GM21360 (cell line): ENCODE data around the gene SERPINF2.
"Not testable (repeated sequence)": the region's sequence is repeated elsewhere in the genome, so short reads cannot be mapped to it uniquely, and the experiment has no call there.

Experiments used
- ATAC-seq: cut with Tn5 transposase; IDR thresholded peaks from one replicate; pipeline ENCODE4 v1.9.1; 2021; ENCODE audit warnings: mild to moderate bottlenecking, moderate library complexity; ENCODE audit not compliant: unreplicated experiment

The SERPINF2 gene

GRCh38 chr17:1786708-1787107 lies 44.0 kb downstream of the SERPINF2 start:
- no peak for ATAC-seq

DNA sequence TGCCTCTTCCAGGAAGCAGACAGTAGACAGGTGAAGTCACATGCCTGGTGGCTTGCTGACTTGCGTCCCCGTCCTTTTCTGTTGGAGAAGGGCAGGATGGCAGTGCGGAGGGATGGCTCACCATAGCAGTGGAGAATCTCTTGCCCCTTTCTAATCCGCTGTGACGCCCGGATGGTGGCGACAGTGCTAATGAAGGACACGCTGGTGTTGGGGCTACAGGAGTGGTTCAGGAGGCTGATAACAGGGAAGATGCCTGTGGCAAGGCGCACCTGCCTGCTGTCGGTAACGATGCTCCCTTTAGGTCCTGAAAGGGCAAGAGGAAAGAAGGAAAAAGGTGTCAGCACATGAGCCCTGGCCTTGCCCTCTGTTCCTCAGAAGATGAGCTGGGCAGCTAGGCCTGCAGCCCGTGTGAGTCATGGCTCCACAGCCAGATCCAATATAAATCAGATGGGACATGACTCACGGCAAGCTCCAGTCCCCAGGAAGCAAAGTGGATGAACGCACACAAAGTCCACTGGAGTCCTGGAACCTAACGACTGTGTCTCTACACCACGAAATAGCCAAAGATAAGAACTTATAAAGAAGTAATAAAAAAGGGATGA lies 44.7 kb downstream of the SERPINF2 start:
- ATAC-seq: no peak

DNA sequence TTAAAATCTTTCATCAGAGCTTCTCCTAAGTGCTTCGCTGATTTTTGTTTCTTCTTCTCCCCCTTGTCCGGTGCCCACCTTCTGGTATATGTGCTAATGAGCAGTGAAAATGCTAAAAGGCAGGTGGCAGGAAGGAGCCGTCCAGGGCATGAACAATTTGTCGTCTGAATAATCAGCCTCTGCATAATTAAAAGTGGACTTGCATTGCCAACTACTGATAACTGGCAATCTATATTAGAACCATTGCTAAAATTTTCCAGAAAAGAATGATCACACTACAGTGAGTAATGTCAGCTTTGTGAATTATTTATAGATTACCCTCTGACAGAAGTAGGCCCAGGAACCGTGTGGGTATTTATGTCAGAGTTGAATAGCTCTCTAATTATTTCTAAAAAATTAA lies 47.3 kb downstream of the SERPINF2 start:
- ATAC-seq: no peak

GRCh38 chr17:1792495-1793446 lies 50.1 kb downstream of the SERPINF2 start:
- ATAC-seq: no peak

DNA sequence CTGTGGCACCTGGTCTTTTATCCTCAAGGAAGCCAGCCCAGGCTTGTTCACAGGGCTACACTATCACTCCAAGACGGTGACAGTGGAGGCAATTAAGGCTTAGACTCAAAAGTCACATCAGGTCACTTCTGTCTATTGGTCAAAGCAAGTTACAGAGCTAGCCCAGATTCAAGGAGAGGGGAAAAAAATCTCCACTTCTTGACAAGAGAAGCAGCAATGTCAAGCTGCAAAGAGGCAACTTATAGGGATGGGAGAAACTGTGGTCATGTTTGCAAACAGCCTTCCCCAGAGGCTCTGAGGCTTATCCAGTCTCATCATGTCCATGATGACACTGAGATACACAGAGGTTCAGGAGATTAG lies 50.8 kb downstream of the SERPINF2 start:
- ATAC-seq: no peak

- no peak for ATAC-seq
Observed at GRCh38 chr17:1796800-1797199, 54.1 kb downstream of the SERPINF2 start.

- ATAC-seq: no peak
Observed at GRCh38 chr17:1797323-1797722, 54.7 kb downstream of the SERPINF2 start.

GRCh38 chr17:1797846-1798245 lies 55.2 kb downstream of the SERPINF2 start:
- not testable (repeated sequence) for ATAC-seq

DNA sequence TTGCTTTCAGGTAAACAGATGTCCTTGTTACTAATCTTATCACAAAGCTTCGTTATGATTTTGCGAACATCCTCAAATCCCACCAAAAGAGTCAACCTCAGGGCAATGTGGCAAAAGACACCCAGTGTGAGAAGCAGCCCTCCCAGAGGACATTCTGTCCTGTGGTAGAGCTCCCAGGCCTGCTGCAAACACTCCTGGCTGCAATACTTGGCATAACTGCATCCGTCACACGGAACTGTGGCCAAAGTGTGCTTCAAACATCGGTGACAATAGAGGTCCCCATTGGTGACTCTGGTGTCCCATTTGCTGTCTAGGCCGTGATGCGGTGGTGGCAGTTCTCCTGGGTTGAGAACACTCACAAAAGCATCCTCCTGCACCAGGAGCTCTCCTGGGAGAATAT lies 57.6 kb downstream of the SERPINF2 start:
- no peak for ATAC-seq

- ATAC-seq: no peak
Observed at GRCh38 chr17:1800712-1801111, 58.0 kb downstream of the SERPINF2 start.

- no peak for ATAC-seq
Observed at GRCh38 chr17:1802429-1802828, 59.8 kb downstream of the SERPINF2 start.

DNA sequence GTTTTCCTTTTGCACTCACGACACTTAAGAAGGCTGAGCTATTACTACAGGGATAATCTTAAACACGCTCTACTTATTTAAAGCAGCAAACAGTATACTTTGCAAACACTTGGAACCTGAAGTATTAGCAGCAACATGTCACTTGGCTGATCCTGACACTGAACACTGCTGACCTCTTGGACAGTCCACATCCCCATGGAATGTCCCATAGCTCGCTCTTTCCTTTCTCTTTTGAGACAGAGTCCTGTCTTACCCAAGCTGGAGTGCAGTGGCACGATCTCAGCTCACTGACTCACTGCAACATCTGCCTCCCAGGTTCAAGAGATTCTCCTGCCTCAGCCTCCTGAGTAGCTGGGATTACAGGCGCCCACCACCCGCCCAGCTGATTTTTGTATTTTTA lies 60.6 kb downstream of the SERPINF2 start:
- no peak for ATAC-seq
